RWPE1 (cell line): ENCODE results near the gene TBC1D10B.

Experiments used
- CTCF ChIA-PET: fragments of 350-600 bp; sonication (Branson Sonifier 250); formaldehyde crosslinking; extraction: SDS; loops from one replicate; lab custom pipeline; 2021; lab: Yijun Ruan, JAX
- POLR2A ChIA-PET: fragments of 400-600 bp; formaldehyde crosslinking; extraction: SDS; loops from one replicate; lab custom pipeline; 2020; ENCODE audit warnings: antibody characterized with exemption; ENCODE audit not compliant: low non-redundant PET; lab: Yijun Ruan, JAX
- DNase-seq: peaks from one replicate; pipeline ENCODE4 v3.0.0; 2012; ENCODE audit warnings: low spot score
- H3K27ac ChIP-seq: fragments of 450-650 bp; 2 replicates; pipeline ENCODE4 v1.5.1; 2017
- TF ChIP-seq, protein P1 (sequence below): fragments of 450-650 bp; conservative IDR thresholded peaks from 2 replicates; pipeline ENCODE4 v1.5.1; 2017; ENCODE audit warnings: low read depth, mild to moderate bottlenecking

TBC1D10B gene

DNA sequence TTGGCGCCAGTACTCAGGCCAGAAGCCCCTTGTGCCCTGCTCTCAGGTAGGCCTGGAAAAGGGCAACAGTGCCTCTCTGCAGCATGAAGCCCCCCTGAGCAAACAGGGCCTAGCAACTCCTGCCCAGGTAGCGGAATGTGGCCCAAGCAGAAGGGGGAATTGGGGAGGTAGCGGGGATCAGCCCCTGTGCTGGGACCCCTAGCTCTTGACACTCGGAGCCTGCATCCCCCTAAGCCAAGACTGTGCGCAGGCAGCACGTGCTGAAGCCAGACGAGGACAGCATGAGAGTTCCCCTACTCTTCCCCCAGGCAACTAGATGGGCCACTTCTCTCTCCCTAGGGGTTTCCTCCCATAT is 14.4 kb downstream of the TBC1D10B start:
- POLR2A ChIA-PET: interaction anchor here (0.6 kb wide), 1 partner anchor 11 kb away, joined by 4 read pairs; no protein-coding TSS in a partner anchor
- TF ChIP-seq, protein P1, sequence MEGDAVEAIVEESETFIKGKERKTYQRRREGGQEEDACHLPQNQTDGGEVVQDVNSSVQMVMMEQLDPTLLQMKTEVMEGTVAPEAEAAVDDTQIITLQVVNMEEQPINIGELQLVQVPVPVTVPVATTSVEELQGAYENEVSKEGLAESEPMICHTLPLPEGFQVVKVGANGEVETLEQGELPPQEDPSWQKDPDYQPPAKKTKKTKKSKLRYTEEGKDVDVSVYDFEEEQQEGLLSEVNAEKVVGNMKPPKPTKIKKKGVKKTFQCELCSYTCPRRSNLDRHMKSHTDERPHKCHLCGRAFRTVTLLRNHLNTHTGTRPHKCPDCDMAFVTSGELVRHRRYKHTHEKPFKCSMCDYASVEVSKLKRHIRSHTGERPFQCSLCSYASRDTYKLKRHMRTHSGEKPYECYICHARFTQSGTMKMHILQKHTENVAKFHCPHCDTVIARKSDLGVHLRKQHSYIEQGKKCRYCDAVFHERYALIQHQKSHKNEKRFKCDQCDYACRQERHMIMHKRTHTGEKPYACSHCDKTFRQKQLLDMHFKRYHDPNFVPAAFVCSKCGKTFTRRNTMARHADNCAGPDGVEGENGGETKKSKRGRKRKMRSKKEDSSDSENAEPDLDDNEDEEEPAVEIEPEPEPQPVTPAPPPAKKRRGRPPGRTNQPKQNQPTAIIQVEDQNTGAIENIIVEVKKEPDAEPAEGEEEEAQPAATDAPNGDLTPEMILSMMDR: no peak
- H3K27ac ChIP-seq: peak overlapping the region; percentile 95
- CTCF ChIA-PET: interaction anchor here (0.9 kb wide), 1 partner anchor 54 kb away, joined by 6 read pairs; no protein-coding TSS in a partner anchor
- DNase-seq: no peak

DNA sequence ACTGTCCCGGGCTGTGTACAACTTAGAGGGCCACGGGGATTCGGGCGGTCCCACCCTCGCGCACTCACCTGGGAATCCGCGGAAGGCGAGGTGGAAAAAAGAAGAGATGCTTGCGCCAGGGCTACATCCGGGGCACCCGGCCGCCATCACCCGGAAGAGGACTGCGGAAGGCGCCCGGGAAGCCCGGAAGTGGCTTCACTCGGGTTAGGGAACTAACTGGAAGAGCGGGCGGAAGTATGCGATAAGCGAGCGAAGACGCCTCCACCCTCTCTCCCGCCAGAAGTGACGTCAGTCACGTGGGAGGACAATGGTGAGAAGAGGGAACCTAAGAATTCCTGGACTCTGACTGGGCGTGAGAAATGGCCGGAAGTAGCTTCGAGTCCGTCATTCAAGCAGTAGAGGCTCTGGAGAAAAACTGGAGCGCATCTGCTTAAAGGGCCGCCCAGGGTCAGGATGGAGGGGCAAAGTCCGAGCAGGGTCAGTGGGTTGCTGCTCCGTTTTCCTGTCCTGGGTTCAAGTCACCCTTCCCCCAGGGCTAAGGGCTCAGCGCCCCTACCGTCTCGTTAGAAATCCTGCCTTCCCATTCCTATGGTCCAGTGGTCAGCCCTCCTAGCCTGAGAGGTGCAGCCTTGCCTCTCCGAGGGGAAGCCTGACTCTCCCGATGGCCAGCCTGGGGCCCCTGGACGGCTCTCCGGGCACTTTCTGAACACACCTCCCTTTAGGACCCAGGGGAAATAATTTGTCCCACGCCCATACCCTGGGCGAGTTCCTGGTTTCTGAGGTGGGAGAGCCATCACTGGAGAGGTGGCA is 14.9 kb downstream of the TBC1D10B start, which contains the start of gene CD2BP2:
Gene CD2BP2 (minus strand): TSS at position 165 of the 810 bp plus-strand sequence. CDS start 627 bp downstream, outside the sequence.
- ChIA-PET CTCF (interaction anchor here (0.5 to 1.3 kb wide), 3 partner anchors 10 to 282 kb away, joined by 3 to 8 read pairs (median 3); no protein-coding TSS in a partner anchor), POLR2A (interaction anchor here (0.6 to 1.3 kb wide), 2 partner anchors 11 to 20 kb away, joined by 4 read pairs; no protein-coding TSS in a partner anchor)
- TF ChIP-seq, protein P1: no peak
- H3K27ac ChIP-seq: peak within 1 kb of the TSS; percentile 95
- DNase-seq: peak; percentile 94

DNA sequence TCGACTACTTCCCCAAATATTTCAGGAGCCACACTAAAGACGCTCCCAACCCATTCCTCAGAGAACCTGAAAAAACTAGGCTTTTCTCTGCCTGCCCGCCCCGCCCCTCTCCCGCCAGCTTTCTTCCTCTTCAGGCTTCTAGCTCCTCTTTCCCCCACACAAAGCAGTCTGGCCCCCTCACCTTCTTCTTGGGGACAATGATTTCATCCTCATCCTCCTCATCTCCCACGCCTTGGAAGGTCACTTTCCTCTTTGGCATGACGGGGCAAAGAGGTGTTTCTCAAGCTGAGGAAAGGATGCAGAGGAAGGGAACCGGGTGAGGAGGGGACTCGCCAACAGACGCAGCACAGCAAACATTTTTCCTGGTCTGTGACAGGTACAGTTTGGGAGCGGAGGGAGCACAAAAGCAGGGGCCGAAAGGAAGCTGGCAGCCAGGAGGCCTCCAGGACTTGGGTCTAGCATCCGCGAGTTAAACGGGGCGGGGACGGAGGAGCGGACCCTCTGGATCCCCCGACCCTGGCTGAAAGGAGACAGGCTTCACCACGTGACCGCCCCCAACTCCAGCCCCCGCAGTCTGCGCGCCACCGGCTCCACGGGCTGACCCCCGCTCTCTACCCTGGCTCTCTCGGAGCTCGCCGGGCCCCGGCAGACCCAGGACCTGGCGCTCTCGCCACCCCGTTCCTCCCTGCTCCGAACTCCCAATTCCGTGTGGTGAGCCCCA is 15.7 kb downstream of the TBC1D10B start:
- ChIA-PET CTCF (interaction anchor here (0.5 to 1.3 kb wide), 3 partner anchors 11 to 283 kb away, joined by 3 to 8 read pairs (median 3); no protein-coding TSS in a partner anchor), POLR2A (interaction anchor here (0.5 to 1.3 kb wide), 2 partner anchors 20 to 660 kb away, joined by 4 to 10 read pairs; no protein-coding TSS in a partner anchor)
- DNase-seq: no peak
- TF ChIP-seq, protein P1: no peak
- peak overlapping the region; percentile 95 for H3K27ac ChIP-seq

DNA sequence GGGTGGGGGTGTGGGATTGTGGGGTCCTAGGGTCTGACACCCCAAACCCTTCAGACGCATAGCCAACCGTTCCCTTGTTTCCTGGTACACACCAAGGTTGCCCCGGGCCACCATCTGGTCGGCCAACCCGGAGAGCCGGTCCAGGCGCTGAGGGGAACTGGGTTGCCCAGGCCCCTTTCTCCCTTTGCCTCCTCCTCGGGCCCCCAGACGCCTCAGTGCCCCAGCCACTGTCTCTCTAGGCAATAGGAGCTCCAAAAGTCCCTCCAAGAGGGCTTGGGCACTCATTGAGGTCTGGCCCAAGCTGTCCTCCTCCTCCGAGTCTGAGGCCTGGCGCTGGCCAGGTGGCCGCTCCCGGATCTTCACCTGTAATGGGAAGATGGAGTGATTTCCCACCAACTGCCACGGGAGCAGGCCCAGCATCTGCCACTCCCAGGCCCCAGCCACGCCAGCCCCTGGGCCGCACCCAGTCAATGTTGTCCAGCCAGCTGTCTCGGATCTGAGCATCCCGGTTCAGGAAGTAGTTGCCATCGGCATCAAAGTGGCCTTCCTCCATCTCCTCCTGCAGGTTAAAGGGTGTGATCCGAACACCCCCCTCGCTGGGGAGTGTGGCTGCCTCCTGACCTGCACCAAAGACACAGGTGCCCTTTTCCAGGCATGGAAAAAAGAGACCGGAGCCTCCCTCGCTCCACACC is 16.7 kb downstream of the TBC1D10B start:
- ChIA-PET POLR2A (interaction anchor here (0.5 to 1.3 kb wide), 2 partner anchors 19 to 659 kb away, joined by 4 to 10 read pairs; no protein-coding TSS in a partner anchor), CTCF (interaction anchor here (1.0 kb wide), 1 partner anchor 12 kb away, joined by 4 read pairs; no protein-coding TSS in a partner anchor)
- H3K27ac ChIP-seq: peak overlapping the region; percentile 95
- TF ChIP-seq, protein P1: no peak
- no peak for DNase-seq

DNA sequence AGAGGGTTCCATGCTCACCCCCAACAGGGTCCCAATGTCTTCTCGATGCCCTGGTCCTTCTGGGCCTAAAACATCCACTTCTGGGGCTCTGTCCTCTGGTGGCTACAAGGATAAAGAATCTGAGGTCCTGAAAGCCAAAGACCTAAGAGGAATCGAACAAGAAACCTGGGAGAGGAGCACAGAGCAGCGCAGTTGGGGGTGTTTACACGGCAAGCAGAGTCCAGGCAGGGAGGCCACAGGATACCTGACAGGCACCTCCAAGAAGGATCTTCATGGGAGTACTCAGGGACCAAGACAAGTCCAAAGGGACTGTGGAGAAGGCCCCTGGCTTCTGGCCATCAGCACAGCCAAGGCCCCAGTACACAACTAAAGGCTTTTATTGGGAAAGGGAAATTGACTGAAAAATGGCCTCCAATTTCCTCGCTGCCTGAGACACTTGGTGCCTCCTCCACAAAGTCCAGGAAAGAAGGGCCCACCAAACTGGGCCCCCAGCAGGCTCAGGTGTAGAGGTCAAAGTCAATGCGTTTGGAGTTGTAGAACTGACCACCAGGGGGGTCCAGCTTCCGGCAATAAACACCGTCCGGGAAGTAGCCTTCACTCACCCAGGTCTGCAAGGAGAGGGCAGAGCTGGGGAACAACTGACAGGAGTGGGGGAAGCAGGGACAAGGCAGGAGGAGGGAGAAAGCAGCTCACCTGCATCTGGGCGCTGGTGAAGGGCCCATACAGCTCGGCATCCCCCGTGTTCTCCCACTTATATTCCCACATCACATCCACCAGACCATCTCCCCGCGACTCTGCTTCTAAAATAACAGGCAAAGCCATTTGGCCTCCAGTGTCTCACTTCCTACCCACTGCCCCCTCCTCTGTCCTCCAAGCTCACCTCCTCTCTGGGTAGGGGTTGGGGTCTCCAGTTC is 17.5 kb downstream of the TBC1D10B start:
- DNase-seq: no peak
- TF ChIP-seq, protein P1: no peak
- CTCF ChIA-PET: interaction anchor here (1.0 kb wide), 1 partner anchor 11 kb away, joined by 4 read pairs; no protein-coding TSS in a partner anchor
- peak overlapping the region; percentile 95 for H3K27ac ChIP-seq
- POLR2A ChIA-PET: interaction anchor here (0.5 kb wide), 1 partner anchor 166 kb away, joined by 6 read pairs; no protein-coding TSS in a partner anchor
